OCI-LY7 (cell line): ENCODE results near the gene C2orf81. TPM values are rescaled to one million over a fixed set of nuclear protein-coding genes. Genes with fewer than 3 reads are reported as not detected.

Source experiments
- BruUV-seq: library from RNA; stranded (reverse); fragments of 400-500 nt; replicated peaks from 2 replicates; lab custom pipeline; 2021; lab: Mats Ljungman, UMichigan
- CTCF ChIA-PET: fragments of 300-600 bp; sonication (Branson Sonifier 250); formaldehyde crosslinking; loops from one replicate; lab custom pipeline; 2022; ENCODE audit warnings: antibody characterized with exemption; ENCODE audit not compliant: unreplicated experiment; lab: Charles Lee
- POLR2A ChIA-PET: fragments of 300-600 bp; sonication (Branson Sonifier 250); formaldehyde crosslinking; loops from one replicate; lab custom pipeline; 2022; ENCODE audit warnings: antibody characterized with exemption; lab: Charles Lee
- DNase-seq: peaks from one replicate; pipeline ENCODE4 v3.0.0-alpha.2; 2015; ENCODE audit warnings: low spot score
- H2AFZ ChIP-seq: fragments of 200-600 bp; sonication (generic), shearing (Covaris generic); 2 replicates; pipeline ENCODE4 v1.6.1; 2014; ENCODE audit warnings: mild to moderate bottlenecking, antibody characterized with exemption, low read length, moderate library complexity
- H3K27ac ChIP-seq: fragments of 200-600 bp; sonication (generic); 2 replicates; pipeline ENCODE4 v1.5.1; 2014; ENCODE audit warnings: mixed run types, low read depth, mild to moderate bottlenecking, moderate library complexity, low read length, inconsistent platforms; ENCODE audit not compliant: poor library complexity, severe bottlenecking
- H3K36me3 ChIP-seq: fragments of 200-600 bp; sonication (generic); 2 replicates; pipeline ENCODE4 v1.6.1; 2014; ENCODE audit warnings: mild to moderate bottlenecking, antibody characterized with exemption, low read length, moderate library complexity, mixed read lengths; ENCODE audit not compliant: insufficient read depth
- H3K4me1 ChIP-seq: fragments of 200-600 bp; sonication (generic); 2 replicates; pipeline ENCODE4 v1.5.1; 2014; ENCODE audit warnings: mild to moderate bottlenecking, low read length; ENCODE audit not compliant: insufficient read depth, poor library complexity, severe bottlenecking
- H3K4me2 ChIP-seq: fragments of 200-600 bp; sonication (generic); 2 replicates; pipeline ENCODE4 v1.6.1; 2014; ENCODE audit warnings: mild to moderate bottlenecking, low read length
- H3K4me3 ChIP-seq: fragments of 200-600 bp; sonication (generic); 2 replicates; pipeline ENCODE4 v1.5.1; 2014; ENCODE audit warnings: mild to moderate bottlenecking, low read depth, low read length; ENCODE audit not compliant: poor library complexity, severe bottlenecking
- H3K79me2 ChIP-seq: fragments of 200-600 bp; sonication (generic); 2 replicates; pipeline ENCODE4 v1.6.1; 2016; ENCODE audit warnings: low read depth, mild to moderate bottlenecking, low read length, moderate library complexity, mixed read lengths; ENCODE audit not compliant: insufficient read depth
- H3K9me2 ChIP-seq: fragments of 200-600 bp; sonication (generic); 2 replicates; pipeline ENCODE4 v1.6.1; 2016; ENCODE audit warnings: mild to moderate bottlenecking, low read length, mixed read lengths; ENCODE audit not compliant: insufficient read depth
- H3K9me3 ChIP-seq: fragments of 200-600 bp; sonication (generic); 2 replicates; pipeline ENCODE4 v1.6.1; 2014; ENCODE audit warnings: mild to moderate bottlenecking, mixed run types, low read length, mixed read lengths
- H4K20me1 ChIP-seq: fragments of 200-600 bp; sonication (generic); 2 replicates; pipeline ENCODE4 v1.6.1; 2014; ENCODE audit warnings: mild to moderate bottlenecking, antibody characterized with exemption, low read length, moderate library complexity, mixed read lengths; ENCODE audit not compliant: insufficient read depth
- EZH2phosphoT487 ChIP-seq: fragments of 200-600 bp; sonication (generic); IDR thresholded peaks from 2 replicates; pipeline ENCODE4 v1.6.1; 2018; ENCODE audit warnings: low read depth, borderline replicate concordance, mild to moderate bottlenecking, mixed run types, antibody characterized with exemption, low read length, moderate library complexity, mixed read lengths
- intact Hi-C: fragments of 100-400 bp; cut with micrococcal nuclease; formaldehyde crosslinking; loops from one replicate; pipeline ENCODE4 v1.10.0; 2022; ENCODE audit not compliant: unreplicated experiment
- total RNA-seq, 2 experiments: library from RNA; depleted of rRNA in 1 of 2; stranded (reverse); fragments of >200 nt in 1 of 2; shearing (Covaris generic) in 1 of 2; gene quantifications; 2 replicates each; pipeline ENCODE4 v1.2.3, GENCODE V29; 2014 to 2022
- TF ChIP-seq, protein P1 (sequence below): fragments of 200-600 bp; sonication (generic); conservative IDR thresholded peaks from 2 replicates; pipeline ENCODE4 v1.5.1; 2014; ENCODE audit warnings: mild to moderate bottlenecking, antibody characterized with exemption, low read length, moderate library complexity, mixed read lengths

Gene C2orf81
- total RNA-seq, 2 experiments from 2014 or later: 3.2 to 22.5 TPM

DNA sequence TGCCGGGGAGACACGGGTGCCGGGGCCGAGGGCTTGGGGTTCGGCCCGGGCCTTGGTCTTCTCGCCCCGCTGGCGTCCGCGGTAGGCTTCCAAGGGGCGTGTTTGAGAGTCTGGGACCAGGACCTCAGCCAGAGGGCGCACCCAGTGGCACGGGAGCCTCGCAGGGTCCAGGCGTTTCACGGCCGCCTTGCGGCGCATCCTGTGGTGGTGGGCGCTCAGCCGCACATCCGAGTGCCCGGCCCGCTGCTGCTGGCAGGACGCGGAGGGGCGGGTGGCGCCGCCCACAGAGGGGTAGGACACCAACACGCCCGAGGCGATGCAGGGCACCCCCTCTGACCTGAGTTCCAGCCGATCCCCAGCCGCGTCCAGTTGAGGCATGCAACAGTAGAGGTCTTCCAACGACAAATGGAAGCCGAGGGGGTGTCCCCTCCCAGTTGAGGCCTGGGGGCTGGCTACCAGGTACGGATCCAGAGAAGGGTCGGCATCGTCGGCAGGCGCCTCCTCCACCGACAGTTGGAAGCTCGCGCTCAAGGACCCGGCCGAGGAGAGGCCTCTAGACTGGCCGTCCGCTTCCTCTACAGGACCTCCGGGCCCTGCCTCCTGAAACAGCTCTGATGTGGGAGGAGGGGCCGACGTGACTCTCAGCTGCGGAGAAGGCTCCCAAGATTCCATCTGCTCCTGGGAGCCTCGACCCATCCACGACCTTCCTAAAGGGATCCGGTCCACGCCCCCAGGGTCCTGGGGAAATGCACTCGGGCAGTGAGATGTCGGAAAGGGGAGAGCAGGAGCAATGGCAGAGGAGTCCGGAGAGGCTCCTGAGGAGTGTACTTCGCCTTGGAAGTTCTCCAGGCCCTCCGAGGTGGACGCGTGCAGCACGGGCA is 6.3 kb downstream of the C2orf81 start:
- no peak overlapping the region for H3K27ac ChIP-seq
- H3K4me2 ChIP-seq: no peak overlapping the region

DNA sequence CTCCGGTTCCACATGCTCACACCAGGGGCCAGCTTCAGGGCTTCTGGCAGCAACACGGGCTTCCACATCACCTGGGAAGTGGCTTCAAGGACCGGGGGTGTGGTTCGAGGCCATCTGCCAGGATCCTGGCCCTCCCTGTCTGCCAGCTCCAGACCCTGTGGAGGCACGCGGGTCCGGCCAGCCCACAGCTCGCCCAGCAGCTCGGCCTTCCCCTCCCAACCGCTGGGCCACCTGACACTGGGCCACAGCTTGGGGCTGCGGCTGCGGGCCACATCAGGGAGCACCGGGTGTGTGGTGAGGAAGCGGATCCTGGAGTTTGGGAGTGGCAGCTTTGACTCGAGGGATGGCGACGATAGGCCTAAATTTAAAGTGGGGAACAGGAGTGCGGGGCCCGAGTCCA is 7.0 kb downstream of the C2orf81 start:
- ChIA-PET POLR2A (interaction anchor here (0.8 to 1.6 kb wide), 2 partner anchors 24 to 37 kb away, joined by 3 to 4 read pairs; no protein-coding TSS in a partner anchor), CTCF (no interaction called here)
- Histone ChIP-seq H3K27ac (no peak overlapping the region), H3K4me3 (no peak overlapping the region), H4K20me1 (no peaks in the 10 kb centered on the region), H3K9me2 (no peaks in the 10 kb centered on the region), H3K9me3 (no peaks in the 10 kb centered on the region), H3K36me3 (no peaks in the 10 kb centered on the region), H3K4me1 (peaks cover 34% of the 10 kb centered on the region), H2AFZ (peak overlapping the region; percentile 57; the same call in 1 of the 2 replicates), H3K4me2 (peak overlapping the region; percentile 38; the same call in 1 of the 2 replicates), H3K79me2 (no peaks in the 10 kb centered on the region)
- TF ChIP-seq, protein P1, sequence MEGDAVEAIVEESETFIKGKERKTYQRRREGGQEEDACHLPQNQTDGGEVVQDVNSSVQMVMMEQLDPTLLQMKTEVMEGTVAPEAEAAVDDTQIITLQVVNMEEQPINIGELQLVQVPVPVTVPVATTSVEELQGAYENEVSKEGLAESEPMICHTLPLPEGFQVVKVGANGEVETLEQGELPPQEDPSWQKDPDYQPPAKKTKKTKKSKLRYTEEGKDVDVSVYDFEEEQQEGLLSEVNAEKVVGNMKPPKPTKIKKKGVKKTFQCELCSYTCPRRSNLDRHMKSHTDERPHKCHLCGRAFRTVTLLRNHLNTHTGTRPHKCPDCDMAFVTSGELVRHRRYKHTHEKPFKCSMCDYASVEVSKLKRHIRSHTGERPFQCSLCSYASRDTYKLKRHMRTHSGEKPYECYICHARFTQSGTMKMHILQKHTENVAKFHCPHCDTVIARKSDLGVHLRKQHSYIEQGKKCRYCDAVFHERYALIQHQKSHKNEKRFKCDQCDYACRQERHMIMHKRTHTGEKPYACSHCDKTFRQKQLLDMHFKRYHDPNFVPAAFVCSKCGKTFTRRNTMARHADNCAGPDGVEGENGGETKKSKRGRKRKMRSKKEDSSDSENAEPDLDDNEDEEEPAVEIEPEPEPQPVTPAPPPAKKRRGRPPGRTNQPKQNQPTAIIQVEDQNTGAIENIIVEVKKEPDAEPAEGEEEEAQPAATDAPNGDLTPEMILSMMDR: no peak
- no peak for TF ChIP-seq EZH2phosphoT487
- no peak for DNase-seq
- no TSS peak for BruUV-seq
- intact Hi-C loops: no loop called here

More for the DNA sequence above, 6.3 kb downstream of the C2orf81 start:
- intact Hi-C loops: no loop called here
- CTCF ChIA-PET: no interaction called here
- no peak for TF ChIP-seq EZH2phosphoT487
- TF ChIP-seq, protein P1: no peak
- H2AFZ ChIP-seq: no peak overlapping the region
- BruUV-seq: no TSS peak
- no peaks in the 10 kb centered on the region for H4K20me1 ChIP-seq
- peaks cover 41% of the 10 kb centered on the region for H3K4me1 ChIP-seq
- POLR2A ChIA-PET: interaction anchor here (0.8 to 1.6 kb wide), 2 partner anchors 24 to 36 kb away, joined by 3 to 4 read pairs; no protein-coding TSS in a partner anchor
- H3K9me2 ChIP-seq: no peaks in the 10 kb centered on the region
- no peak for DNase-seq
- H3K4me3 ChIP-seq: no peak overlapping the region
- no peaks in the 10 kb centered on the region for H3K36me3 ChIP-seq
- peaks cover under 1% of the 10 kb centered on the region; the same call in 1 of the 2 replicates for H3K79me2 ChIP-seq
- H3K9me3 ChIP-seq: no peaks in the 10 kb centered on the region
